Glutamatergic neuron (in vitro differentiated cells): ENCODE data around the gene PPP1R12B. TPM values are rescaled to one million over a fixed set of nuclear protein-coding genes. Genes with fewer than 3 reads are reported as not detected.

ENCODE experiments used
- DNase-seq: peaks from one replicate; pipeline ENCODE4 v3.0.0; 2022
- H3K27ac Mint-ChIP-seq: one replicate; pipeline ENCODE4 v1.8.0; 2020; ENCODE audit warnings: mild to moderate bottlenecking, mixed read lengths, inconsistent platforms; ENCODE audit not compliant: unreplicated experiment
- H3K27me3 Mint-ChIP-seq: one replicate; pipeline ENCODE4 v1.8.0; 2020; ENCODE audit warnings: mild to moderate bottlenecking, moderate library complexity, mixed read lengths, inconsistent platforms; ENCODE audit not compliant: unreplicated experiment
- H3K36me3 Mint-ChIP-seq: one replicate; pipeline ENCODE4 v1.8.0; 2020; ENCODE audit warnings: mild to moderate bottlenecking, mixed read lengths, inconsistent platforms; ENCODE audit not compliant: unreplicated experiment
- H3K4me1 Mint-ChIP-seq: one replicate; pipeline ENCODE4 v1.8.0; 2020; ENCODE audit warnings: mild to moderate bottlenecking, low read depth, mixed read lengths, inconsistent platforms; ENCODE audit not compliant: unreplicated experiment
- H3K4me3 Mint-ChIP-seq: one replicate; pipeline ENCODE4 v1.8.0; 2020; ENCODE audit warnings: mild to moderate bottlenecking, mixed read lengths, inconsistent platforms; ENCODE audit not compliant: unreplicated experiment
- H3K9me3 Mint-ChIP-seq: one replicate; pipeline ENCODE4 v1.8.0; 2020; ENCODE audit warnings: mild to moderate bottlenecking, moderate library complexity, mixed read lengths, inconsistent platforms; ENCODE audit not compliant: unreplicated experiment
- total RNA-seq: library from RNA; stranded (reverse); fragmentation: NEBNext Ultra II Directional; extraction: Animal tissue kit (Norgen Biotek cat#: 25700); gene quantifications from one replicate; pipeline ENCODE4 v1.2.1, GENCODE V29; 2021; ENCODE audit not compliant: unreplicated experiment
- TF ChIP-seq, protein P1 (sequence below): fragments of 200-600 bp; sonication (generic); IDR thresholded peaks from one replicate; pipeline ENCODE4 v1.5.0; 2021; ENCODE audit not compliant: partially characterized antibody, unreplicated experiment

PPP1R12B gene
- total RNA-seq, 1 donor from 2014 or later: 37.3 TPM

DNA sequence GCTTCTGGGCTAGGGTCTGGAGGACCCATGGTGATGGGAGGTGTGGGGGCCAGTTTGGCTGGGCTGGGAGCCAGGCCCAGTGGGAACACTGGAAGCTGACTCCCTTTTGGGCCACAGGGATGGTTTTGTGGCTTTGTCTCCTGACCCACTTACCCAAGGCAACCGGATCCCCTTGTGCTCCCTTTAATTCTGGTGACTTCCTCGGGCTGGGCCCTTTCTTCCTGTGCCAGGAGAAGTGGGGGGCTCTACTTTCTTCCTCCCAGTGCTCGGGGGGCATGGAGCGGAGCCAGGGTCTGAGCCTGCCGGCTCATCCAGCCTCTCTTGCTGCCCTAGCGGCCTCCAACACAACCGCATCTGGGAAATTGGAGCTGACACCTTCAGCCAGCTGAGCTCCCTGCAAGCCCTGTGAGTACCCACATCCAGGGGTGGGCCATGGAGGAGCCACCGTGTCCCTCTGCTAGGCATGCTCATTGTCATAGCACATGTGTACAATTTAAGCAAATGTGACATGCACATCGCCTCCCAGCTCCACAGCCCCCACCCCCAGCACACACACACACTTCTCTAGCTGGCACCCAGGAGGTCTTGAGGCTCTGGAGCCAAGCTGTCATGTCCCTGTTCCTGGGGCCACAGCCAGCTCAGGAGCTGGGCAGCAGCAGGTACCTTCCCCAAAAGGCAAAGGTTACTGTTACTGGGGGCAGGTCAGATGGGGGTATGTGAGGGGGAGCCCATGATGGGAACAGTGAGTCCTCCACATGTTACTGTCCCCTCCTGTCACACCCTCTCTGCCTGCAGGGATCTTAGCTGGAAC, 41.8 kb upstream of the PPP1R12B start:
- no peak for DNase-seq
- Mint-ChIP-seq H3K4me3 (no peak overlapping the region), H3K4me1 (no peaks in the 10 kb centered on the region), H3K9me3 (peaks cover 3% of the 10 kb centered on the region), H3K36me3 (no peaks in the 10 kb centered on the region), H3K27ac (no peak overlapping the region), H3K27me3 (peaks cover 5% of the 10 kb centered on the region)
- TF ChIP-seq, protein P1, sequence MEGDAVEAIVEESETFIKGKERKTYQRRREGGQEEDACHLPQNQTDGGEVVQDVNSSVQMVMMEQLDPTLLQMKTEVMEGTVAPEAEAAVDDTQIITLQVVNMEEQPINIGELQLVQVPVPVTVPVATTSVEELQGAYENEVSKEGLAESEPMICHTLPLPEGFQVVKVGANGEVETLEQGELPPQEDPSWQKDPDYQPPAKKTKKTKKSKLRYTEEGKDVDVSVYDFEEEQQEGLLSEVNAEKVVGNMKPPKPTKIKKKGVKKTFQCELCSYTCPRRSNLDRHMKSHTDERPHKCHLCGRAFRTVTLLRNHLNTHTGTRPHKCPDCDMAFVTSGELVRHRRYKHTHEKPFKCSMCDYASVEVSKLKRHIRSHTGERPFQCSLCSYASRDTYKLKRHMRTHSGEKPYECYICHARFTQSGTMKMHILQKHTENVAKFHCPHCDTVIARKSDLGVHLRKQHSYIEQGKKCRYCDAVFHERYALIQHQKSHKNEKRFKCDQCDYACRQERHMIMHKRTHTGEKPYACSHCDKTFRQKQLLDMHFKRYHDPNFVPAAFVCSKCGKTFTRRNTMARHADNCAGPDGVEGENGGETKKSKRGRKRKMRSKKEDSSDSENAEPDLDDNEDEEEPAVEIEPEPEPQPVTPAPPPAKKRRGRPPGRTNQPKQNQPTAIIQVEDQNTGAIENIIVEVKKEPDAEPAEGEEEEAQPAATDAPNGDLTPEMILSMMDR: no peak

DNA sequence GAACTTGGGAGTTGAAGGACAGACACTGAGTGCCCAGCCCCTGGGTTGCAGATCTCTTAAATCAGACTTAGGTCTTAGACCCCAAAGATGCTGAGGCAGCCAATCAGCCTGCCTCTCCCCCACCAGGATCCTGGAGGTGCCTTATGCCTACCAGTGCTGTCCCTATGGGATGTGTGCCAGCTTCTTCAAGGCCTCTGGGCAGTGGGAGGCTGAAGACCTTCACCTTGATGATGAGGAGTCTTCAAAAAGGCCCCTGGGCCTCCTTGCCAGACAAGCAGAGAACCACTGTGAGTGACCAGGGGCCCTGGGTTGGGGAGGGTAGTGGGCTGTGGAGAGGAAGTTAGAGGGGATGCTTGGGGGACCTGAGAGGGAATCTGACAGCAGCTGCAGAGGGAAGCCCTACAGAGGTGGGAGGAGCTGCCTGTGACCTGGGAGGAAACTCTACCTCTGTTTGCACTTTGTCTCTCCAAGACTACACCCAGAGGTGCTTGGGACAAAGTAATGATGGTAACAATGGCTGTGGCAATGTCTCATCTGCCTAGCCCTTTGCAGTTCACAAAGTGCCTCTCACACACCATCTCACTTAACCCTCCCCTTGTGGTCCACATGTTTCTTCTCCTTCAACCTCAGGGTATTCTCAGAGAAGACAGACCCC, 38.3 kb upstream of the PPP1R12B start:
- Mint-ChIP-seq H3K27ac (no peak overlapping the region), H3K4me1 (no peaks in the 10 kb centered on the region), H3K4me3 (no peak overlapping the region), H3K9me3 (peaks cover 1% of the 10 kb centered on the region), H3K36me3 (no peaks in the 10 kb centered on the region), H3K27me3 (peaks cover 3% of the 10 kb centered on the region)
- no peak for DNase-seq
- TF ChIP-seq, protein P1: no peak

GRCh38 chr1:202310746-202311145, 37.8 kb upstream of the PPP1R12B start:
- peaks cover 3% of the 10 kb centered on the region for H3K27me3 Mint-ChIP-seq
- TF ChIP-seq, protein P1: no peak
- peaks cover 2% of the 10 kb centered on the region for H3K4me1 Mint-ChIP-seq
- no peak overlapping the region for H3K4me3 Mint-ChIP-seq
- DNase-seq: no peak
- no peaks in the 10 kb centered on the region for H3K36me3 Mint-ChIP-seq
- no peak overlapping the region for H3K27ac Mint-ChIP-seq
- H3K9me3 Mint-ChIP-seq: peaks cover 1% of the 10 kb centered on the region

DNA sequence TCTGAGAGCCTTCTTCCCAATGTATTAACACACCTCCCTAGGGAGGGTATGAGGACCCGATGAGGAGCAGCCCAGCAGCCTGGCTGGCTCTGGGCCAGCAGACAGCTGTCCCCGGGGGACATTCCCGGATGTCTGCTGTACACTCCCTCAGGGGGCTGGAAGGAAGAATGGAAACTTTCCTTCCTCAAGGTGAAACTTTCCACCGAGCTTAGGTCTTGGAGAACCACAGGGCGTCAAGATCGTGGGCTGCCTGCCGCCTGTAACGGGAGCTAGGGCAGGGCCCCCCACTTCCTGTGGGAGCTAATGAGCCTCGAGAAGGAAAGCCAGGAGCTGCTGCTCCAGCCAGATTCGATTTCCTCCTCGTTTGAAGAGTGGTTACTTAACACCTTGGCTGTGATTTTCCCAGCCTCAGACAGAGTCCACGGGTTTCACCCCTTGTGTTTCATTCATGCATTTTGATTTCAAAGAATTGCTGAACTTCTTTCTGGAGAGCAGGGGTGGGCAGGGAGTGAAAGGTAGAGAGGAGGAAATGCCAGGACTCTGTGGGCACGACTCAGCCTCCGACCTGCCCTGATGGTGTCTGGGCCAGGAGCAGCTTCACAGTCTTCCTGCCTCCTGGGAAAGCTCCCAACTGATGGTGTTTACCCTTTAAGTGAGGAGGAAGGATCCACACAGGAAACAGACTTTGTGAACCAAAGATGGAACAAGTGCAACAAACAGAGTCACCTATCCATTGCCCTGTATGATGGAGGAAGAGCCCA, 36.4 kb upstream of the PPP1R12B start:
- H3K9me3 Mint-ChIP-seq: peaks cover 1% of the 10 kb centered on the region
- TF ChIP-seq, protein P1: no peak
- H3K27me3 Mint-ChIP-seq: peaks cover 3% of the 10 kb centered on the region
- no peak for DNase-seq
- peaks cover 6% of the 10 kb centered on the region for H3K4me1 Mint-ChIP-seq
- no peak overlapping the region for H3K4me3 Mint-ChIP-seq
- no peak overlapping the region for H3K27ac Mint-ChIP-seq
- H3K36me3 Mint-ChIP-seq: no peaks in the 10 kb centered on the region
